Endothelial cell of umbilical vein (primary cell): ENCODE results near the gene CAPN15. TPM values are rescaled to one million over a fixed set of nuclear protein-coding genes. Genes with fewer than 3 reads are reported as not detected.

Experiments
- BruUV-seq: library from RNA; stranded (reverse); fragments of 400-500 nt; replicated peaks from 2 replicates; lab custom pipeline; 2021; lab: Mats Ljungman, UMichigan
- CTCF ChIA-PET: fragments of 300-600, 350-600 bp; sonication (Branson Sonifier 250); formaldehyde crosslinking; loops from one replicate; lab custom pipeline; 2021; ENCODE audit warnings: antibody characterized with exemption, inconsistent platforms; lab: Charles Lee
- POLR2A ChIA-PET: fragments of 300-600, 350-600 bp; sonication (Branson Sonifier 250); formaldehyde crosslinking; loops from one replicate; lab custom pipeline; 2021; ENCODE audit warnings: antibody characterized with exemption, inconsistent platforms; lab: Charles Lee
- DNase-seq: peaks from one replicate; pipeline ENCODE4 v3.0.0-alpha.2; 2011; ENCODE audit warnings: low read depth, low spot score
- FAIRE-seq: peaks from 2 replicates; lab custom pipeline; 2011; peaks lifted over from hg19 to GRCh38; lab: Jason Lieb, UNC
- H2AFZ ChIP-seq: 2 replicates; pipeline ENCODE4 v1.6.0; 2012; ENCODE audit warnings: low read depth, low read length, control low read depth, inconsistent platforms
- H3K27ac ChIP-seq: 2 replicates; pipeline ENCODE4 v1.5.1; 2011; ENCODE audit warnings: low read depth, mild to moderate bottlenecking, control low read depth, low read length, moderate library complexity; ENCODE audit not compliant: insufficient read depth
- H3K27me3 ChIP-seq, 2 experiments: 2 replicates each; pipeline versions ENCODE4 v1.6.0 to v1.6.1; 2011; ENCODE audit warnings: low read length in 2 of 2, mixed read lengths in 1 of 2; ENCODE audit not compliant: control insufficient read depth in 2 of 2, insufficient read depth in 2 of 2
- H3K36me3 ChIP-seq, 2 experiments: 2 replicates in 1 of 2; 3 replicates in 1 of 2; pipeline ENCODE4 v1.5.1; 2011; ENCODE audit warnings: low read length in 2 of 2, mild to moderate bottlenecking in 1 of 2, moderate library complexity in 1 of 2; ENCODE audit not compliant: control insufficient read depth in 2 of 2, insufficient read depth in 2 of 2; ENCODE audit errors: extremely low read depth in 1 of 2
- H3K4me1 ChIP-seq: 3 replicates; pipeline ENCODE4 v1.5.1; 2011; ENCODE audit warnings: mild to moderate bottlenecking, low read length; ENCODE audit not compliant: control insufficient read depth, insufficient read depth; ENCODE audit errors: extremely low read depth
- H3K4me2 ChIP-seq: 2 replicates; pipeline ENCODE4 v1.6.1; 2011; ENCODE audit warnings: low read length, control low read depth, mixed read lengths; ENCODE audit not compliant: insufficient read depth
- H3K4me3 ChIP-seq, 3 experiments: fragments of 200-600 bp in 1 of 3; sonication (generic), shearing (Covaris generic) in 1 of 3; replicated peaks in 1 of 3; 2 replicates each; pipeline ENCODE4 v1.5.1; 2011 to 2016; ENCODE audit warnings: control low read depth in 3 of 3, low read length in 3 of 3, mild to moderate bottlenecking in 2 of 3, inconsistent platforms in 1 of 3, low read depth in 1 of 3, moderate library complexity in 1 of 3; ENCODE audit not compliant: insufficient read depth in 1 of 3
- H3K79me2 ChIP-seq: 2 replicates; pipeline ENCODE4 v1.6.0; 2012; ENCODE audit warnings: low read length, inconsistent platforms; ENCODE audit not compliant: control insufficient read depth, insufficient read depth
- H3K9ac ChIP-seq: replicated peaks from 2 replicates; pipeline ENCODE3; 2011; ENCODE audit warnings: low read length, control low read depth; ENCODE audit not compliant: insufficient read depth; ENCODE audit errors: extremely low read depth
- H3K9me1 ChIP-seq: replicated peaks from 3 replicates; pipeline ENCODE4 v1.6.0; 2011; ENCODE audit warnings: mild to moderate bottlenecking, low read length; ENCODE audit not compliant: control insufficient read depth, insufficient read depth; ENCODE audit errors: extremely low read depth
- H3K9me3 ChIP-seq: replicated peaks from 2 replicates; pipeline ENCODE4 v1.5.1; 2012; ENCODE audit warnings: low read length, inconsistent platforms; ENCODE audit not compliant: control insufficient read depth, insufficient read depth
- H4K20me1 ChIP-seq: replicated peaks from 2 replicates; pipeline ENCODE3; 2011; ENCODE audit warnings: mild to moderate bottlenecking, low read length; ENCODE audit not compliant: control insufficient read depth, insufficient read depth; ENCODE audit errors: extremely low read depth
- EZH2 ChIP-seq: IDR thresholded peaks from 2 replicates; pipeline ENCODE4 v1.6.1; 2012; ENCODE audit warnings: borderline replicate concordance, low read depth, mild to moderate bottlenecking, moderate library complexity, low read length, inconsistent platforms; ENCODE audit not compliant: severe bottlenecking
- FOS ChIP-seq: IDR thresholded peaks from 2 replicates; pipeline ENCODE4 v1.6.1; 2011; ENCODE audit warnings: mild to moderate bottlenecking, low read length, moderate library complexity, borderline replicate concordance; ENCODE audit not compliant: insufficient read depth
- GATA2 ChIP-seq: IDR thresholded peaks from 2 replicates; pipeline ENCODE4 v1.7.0; 2011; ENCODE audit warnings: low read depth, mild to moderate bottlenecking, moderate library complexity, mixed read lengths, low read length; ENCODE audit not compliant: insufficient read length, insufficient read depth
- JUN ChIP-seq: IDR thresholded peaks from 2 replicates; pipeline ENCODE4 v1.6.1; 2011; ENCODE audit warnings: borderline replicate concordance, low read depth; ENCODE audit not compliant: insufficient read length, insufficient read depth
- MYC ChIP-seq: IDR thresholded peaks from one replicate; pipeline ENCODE4 v1.6.1; 2011; ENCODE audit warnings: mild to moderate bottlenecking, low read depth, low read length
- POLR2A ChIP-seq: IDR thresholded peaks from 2 replicates; pipeline ENCODE4 v1.6.1; 2012; ENCODE audit warnings: low read depth, mild to moderate bottlenecking, control low read depth, low read length
- POLR2AphosphoS5 ChIP-seq: IDR thresholded peaks from 2 replicates; pipeline ENCODE4 v1.6.1; 2012; ENCODE audit warnings: low read depth, mild to moderate bottlenecking, control low read depth, low read length, moderate library complexity; ENCODE audit not compliant: insufficient read depth
- dilution Hi-C: fragments of 300-500 bp; cut with MboI; formaldehyde crosslinking; loops from one replicate; pipeline ENCODE4 v1.15.0; 2019; ENCODE audit warnings: low sequenced_read_pairs; ENCODE audit not compliant: extremely low pct_ligation_motif_present
- intact Hi-C: fragments of 100-400 bp; cut with micrococcal nuclease; formaldehyde crosslinking; loops from one replicate; pipeline ENCODE4 v1.10.0; 2022
- polyA plus RNA-seq, 4 experiments: library from polyadenylated mRNA; depleted of rRNA in 3 of 4; stranded (reverse) in 3 of 4; unstranded in 1 of 4; fragments of >200 nt; gene quantifications; 2 replicates each; pipeline versions ENCODE4 v1.2.1 to v1.2.3, GENCODE V29; 2011 to 2012; ENCODE audit warnings: missing spikeins in 1 of 4
- total RNA-seq: library from RNA; stranded (reverse); gene quantifications from 2 replicates; pipeline ENCODE4 v1.2.3, GENCODE V29; 2021
- TF ChIP-seq, protein P1 (sequence below): IDR thresholded peaks from 2 replicates; pipeline ENCODE4 v1.6.1; 2011; ENCODE audit not compliant: insufficient read depth, insufficient read length
- TF ChIP-seq, protein P2 (sequence below), 2 donors: IDR thresholded peaks; 1 replicate in 1 of 2; 2 replicates in 1 of 2; pipeline ENCODE4 v1.5.1; 2011; ENCODE audit warnings: low read length in 2 of 2, mild to moderate bottlenecking in 2 of 2, moderate library complexity in 2 of 2, control low read depth in 1 of 2, inconsistent platforms in 1 of 2, low read depth in 1 of 2; ENCODE audit not compliant: insufficient read depth in 1 of 2; ENCODE audit errors: extremely low read depth in 1 of 2

CAPN15 gene
- total and polyA plus RNA-seq, 2 donors (not counting 3 experiments of a cell fraction or from before 2014, with no cell fraction given) = 33.9 to 65.0 TPM

DNA sequence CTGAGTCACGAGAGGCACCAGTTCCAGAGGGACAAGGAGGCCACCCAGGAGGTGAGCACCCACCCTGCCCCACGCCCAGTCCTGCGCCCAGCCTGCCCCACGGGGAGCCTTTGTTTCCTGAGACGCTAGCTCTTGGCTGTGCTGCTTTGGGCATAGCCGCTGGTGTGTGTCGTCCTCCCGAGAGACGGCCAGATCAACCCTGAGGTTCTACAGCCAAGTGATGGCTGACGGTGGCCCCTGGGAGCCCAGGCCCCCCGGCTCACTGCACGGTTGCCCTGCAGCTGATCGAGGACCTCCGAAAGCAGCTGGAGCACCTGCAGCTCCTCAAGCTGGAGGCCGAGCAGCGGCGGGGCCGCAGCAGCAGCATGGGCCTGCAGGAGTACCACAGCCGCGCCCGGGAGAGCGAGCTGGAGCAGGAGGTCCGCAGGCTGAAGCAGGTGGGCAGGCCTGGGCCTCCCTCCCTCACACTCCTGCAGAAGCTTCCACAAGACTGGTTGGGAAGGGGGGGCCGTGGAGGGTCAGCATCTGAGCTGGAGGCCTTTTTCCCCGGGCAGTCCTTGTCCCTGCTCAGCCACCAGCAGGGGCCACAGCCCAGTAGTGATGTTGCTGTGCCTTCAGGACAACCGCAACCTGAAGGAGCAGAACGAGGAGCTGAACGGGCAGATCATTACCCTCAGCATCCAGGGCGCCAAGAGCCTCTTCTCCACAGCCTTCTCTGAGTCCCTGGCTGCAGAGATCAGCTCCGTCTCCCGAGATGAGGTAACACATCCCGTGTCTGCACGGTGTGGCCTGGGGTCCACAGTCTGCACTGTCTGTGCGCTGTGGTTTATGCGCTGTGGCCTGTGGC is 7.4 kb upstream of the CAPN15 start:
- Histone ChIP-seq H3K4me2 (no peak overlapping the region), H3K36me3 (peaks cover 0 to 21% of the 10 kb centered on the region in 2 experiments), H3K27ac (no peak overlapping the region), H2AFZ (no peak overlapping the region), H3K9me3 (no peaks in the 10 kb centered on the region), H3K79me2 (no peaks in the 10 kb centered on the region), H3K9me1 (no peaks in the 10 kb centered on the region), H3K27me3 (no peaks in the 10 kb centered on the region), H3K4me3 (no peak overlapping the region), H3K9ac (no peak overlapping the region), H4K20me1 (no peaks in the 10 kb centered on the region), H3K4me1 (peaks cover 2% of the 10 kb centered on the region)
- intact Hi-C loops = no loop called here
- POLR2A ChIA-PET = no interaction called here
- FAIRE-seq (no peak), DNase-seq (no peak)
- TF ChIP-seq, protein P1, sequence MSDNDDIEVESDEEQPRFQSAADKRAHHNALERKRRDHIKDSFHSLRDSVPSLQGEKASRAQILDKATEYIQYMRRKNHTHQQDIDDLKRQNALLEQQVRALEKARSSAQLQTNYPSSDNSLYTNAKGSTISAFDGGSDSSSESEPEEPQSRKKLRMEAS = no peak
- TF ChIP-seq JUN = no peak
- no peak for TF ChIP-seq MYC
- no peak for TF ChIP-seq FOS
- TF ChIP-seq GATA2 = no peak
- no peak for TF ChIP-seq EZH2
- no peak for TF ChIP-seq POLR2A
- TF ChIP-seq POLR2AphosphoS5 = no peak
- TF ChIP-seq, protein P2, sequence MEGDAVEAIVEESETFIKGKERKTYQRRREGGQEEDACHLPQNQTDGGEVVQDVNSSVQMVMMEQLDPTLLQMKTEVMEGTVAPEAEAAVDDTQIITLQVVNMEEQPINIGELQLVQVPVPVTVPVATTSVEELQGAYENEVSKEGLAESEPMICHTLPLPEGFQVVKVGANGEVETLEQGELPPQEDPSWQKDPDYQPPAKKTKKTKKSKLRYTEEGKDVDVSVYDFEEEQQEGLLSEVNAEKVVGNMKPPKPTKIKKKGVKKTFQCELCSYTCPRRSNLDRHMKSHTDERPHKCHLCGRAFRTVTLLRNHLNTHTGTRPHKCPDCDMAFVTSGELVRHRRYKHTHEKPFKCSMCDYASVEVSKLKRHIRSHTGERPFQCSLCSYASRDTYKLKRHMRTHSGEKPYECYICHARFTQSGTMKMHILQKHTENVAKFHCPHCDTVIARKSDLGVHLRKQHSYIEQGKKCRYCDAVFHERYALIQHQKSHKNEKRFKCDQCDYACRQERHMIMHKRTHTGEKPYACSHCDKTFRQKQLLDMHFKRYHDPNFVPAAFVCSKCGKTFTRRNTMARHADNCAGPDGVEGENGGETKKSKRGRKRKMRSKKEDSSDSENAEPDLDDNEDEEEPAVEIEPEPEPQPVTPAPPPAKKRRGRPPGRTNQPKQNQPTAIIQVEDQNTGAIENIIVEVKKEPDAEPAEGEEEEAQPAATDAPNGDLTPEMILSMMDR (IDR thresholded peaks at IDR 0.05; ENCODE audit: extremely low read depth in 1 of 2, insufficient read depth in 1 of 2, low read depth in 1 of 2, low read length in 2 of 2) = no peak
- CTCF ChIA-PET = interaction anchor here (0.9 to 1.0 kb wide), 2 partner anchors 10 to 118 kb away, joined by 3 read pairs; partner anchors contain the start of gene DECR2
- BruUV-seq = no TSS peak
- dilution Hi-C loops = no loop called here
